NB4 (cell line): ENCODE results near the gene ELOVL1.

Experiments
- DNase-seq: peaks from one replicate; pipeline ENCODE4 v3.0.0; 2010; ENCODE audit warnings: low read depth
- H3K4me3 ChIP-seq: one replicate; pipeline ENCODE4 v1.5.1; 2011; ENCODE audit warnings: mild to moderate bottlenecking, low read depth, low read length, moderate library complexity
- MYC ChIP-seq: IDR thresholded peaks from 2 replicates; pipeline ENCODE4 v1.6.1; 2011; ENCODE audit warnings: low read depth, low read length
- POLR2A ChIP-seq: IDR thresholded peaks from 2 replicates; pipeline ENCODE4 v1.6.1; 2011; ENCODE audit warnings: mild to moderate bottlenecking; ENCODE audit not compliant: insufficient read length; ENCODE audit errors: extremely low read depth
- TF ChIP-seq, protein P1 (sequence below): IDR thresholded peaks from one replicate; pipeline ENCODE4 v1.5.1; 2012; ENCODE audit warnings: low read depth, low read length
- TF ChIP-seq, protein P2 (sequence below): IDR thresholded peaks from 2 replicates; pipeline ENCODE4 v1.6.1; 2011; ENCODE audit warnings: low read depth, low read length

Gene ELOVL1

GRCh38 chr1:43363283-43363934, 4.4 kb downstream of the ELOVL1 start:
- TF ChIP-seq POLR2A (no peak), MYC (no peak)
- TF ChIP-seq, protein P1, sequence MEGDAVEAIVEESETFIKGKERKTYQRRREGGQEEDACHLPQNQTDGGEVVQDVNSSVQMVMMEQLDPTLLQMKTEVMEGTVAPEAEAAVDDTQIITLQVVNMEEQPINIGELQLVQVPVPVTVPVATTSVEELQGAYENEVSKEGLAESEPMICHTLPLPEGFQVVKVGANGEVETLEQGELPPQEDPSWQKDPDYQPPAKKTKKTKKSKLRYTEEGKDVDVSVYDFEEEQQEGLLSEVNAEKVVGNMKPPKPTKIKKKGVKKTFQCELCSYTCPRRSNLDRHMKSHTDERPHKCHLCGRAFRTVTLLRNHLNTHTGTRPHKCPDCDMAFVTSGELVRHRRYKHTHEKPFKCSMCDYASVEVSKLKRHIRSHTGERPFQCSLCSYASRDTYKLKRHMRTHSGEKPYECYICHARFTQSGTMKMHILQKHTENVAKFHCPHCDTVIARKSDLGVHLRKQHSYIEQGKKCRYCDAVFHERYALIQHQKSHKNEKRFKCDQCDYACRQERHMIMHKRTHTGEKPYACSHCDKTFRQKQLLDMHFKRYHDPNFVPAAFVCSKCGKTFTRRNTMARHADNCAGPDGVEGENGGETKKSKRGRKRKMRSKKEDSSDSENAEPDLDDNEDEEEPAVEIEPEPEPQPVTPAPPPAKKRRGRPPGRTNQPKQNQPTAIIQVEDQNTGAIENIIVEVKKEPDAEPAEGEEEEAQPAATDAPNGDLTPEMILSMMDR = no peak
- TF ChIP-seq, protein P2, sequence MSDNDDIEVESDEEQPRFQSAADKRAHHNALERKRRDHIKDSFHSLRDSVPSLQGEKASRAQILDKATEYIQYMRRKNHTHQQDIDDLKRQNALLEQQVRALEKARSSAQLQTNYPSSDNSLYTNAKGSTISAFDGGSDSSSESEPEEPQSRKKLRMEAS = no peak
- DNase-seq = peak; percentile 64
- H3K4me3 ChIP-seq = no peak overlapping the region

GRCh38 chr1:43360616-43361015, 7.2 kb downstream of the ELOVL1 start:
- TF ChIP-seq MYC (no peak), POLR2A (no peak)
- TF ChIP-seq, protein P1 = no peak
- TF ChIP-seq, protein P2 = no peak
- H3K4me3 ChIP-seq = peak overlapping the region; percentile 77
- DNase-seq = no peak

GRCh38 chr1:43359696-43360095, 8.1 kb downstream of the ELOVL1 start:
- DNase-seq = peak; percentile 25
- peak overlapping the region; percentile 77 for H3K4me3 ChIP-seq
- TF ChIP-seq, protein P1 = no peak
- TF ChIP-seq MYC = no peak
- no peak for TF ChIP-seq POLR2A
- TF ChIP-seq, protein P2 = no peak

DNA sequence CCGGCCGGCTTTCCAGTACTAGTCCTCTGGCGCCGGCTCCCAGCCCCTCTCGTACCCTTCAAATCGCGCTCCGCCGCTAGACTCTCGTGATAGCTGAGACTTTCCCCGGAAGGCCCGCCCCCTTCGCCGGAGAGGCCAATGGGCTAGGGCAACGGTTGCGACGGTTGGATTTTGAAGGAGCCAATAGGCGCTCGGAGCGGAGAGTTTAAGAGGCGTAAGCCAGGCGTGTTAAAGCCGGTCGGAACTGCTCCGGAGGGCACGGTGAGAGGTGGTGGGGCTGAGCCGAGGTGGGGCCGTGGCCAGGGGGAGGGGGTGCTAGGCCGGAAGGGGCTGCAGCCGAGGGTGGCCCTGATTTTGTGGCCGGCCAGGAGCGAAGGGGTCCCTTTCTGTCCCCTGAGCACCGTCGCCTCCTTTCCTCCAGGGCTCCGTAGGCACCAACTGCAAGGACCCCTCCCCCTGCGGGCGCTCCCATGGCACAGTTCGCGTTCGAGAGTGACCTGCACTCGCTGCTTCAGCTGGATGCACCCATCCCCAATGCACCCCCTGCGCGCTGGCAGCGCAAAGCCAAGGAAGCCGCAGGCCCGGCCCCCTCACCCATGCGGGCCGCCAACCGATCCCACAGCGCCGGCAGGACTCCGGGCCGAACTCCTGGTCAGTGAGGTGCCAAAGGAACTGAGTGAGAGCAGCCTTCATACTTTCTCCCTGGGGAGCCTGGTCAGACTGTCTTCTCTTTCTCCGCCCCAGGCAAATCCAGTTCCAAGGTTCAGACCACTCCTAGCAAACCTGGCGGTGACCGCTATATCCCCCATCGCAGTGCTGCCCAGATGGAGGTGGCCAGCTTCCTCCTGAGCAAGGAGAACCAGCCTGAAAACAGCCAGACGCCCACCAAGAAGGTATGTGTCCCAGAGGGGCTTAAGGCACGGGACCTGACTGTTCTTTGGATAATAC, 8.8 kb downstream of the ELOVL1 start, which contains the start of gene CDC20:
Gene CDC20, plus strand, starts transcription at position 236 of the 948 bp plus-strand sequence. Its CDS starts 235 bp downstream, at position 471.
- peak within 1 kb of the TSS; percentile 91 for H3K4me3 ChIP-seq
- peak; percentile 97 for DNase-seq
- TF ChIP-seq, protein P1 = no peak
- TF ChIP-seq MYC (peak; percentile 60; the same call in 1 of the 2 replicates), POLR2A (peak; percentile 46)
- TF ChIP-seq, protein P2 = peak; percentile 81

- H3K4me3 ChIP-seq = peak overlapping the region; percentile 91
- TF ChIP-seq MYC (no peak), POLR2A (peak; percentile 61)
- TF ChIP-seq, protein P2 = no peak
- TF ChIP-seq, protein P1 = peak; percentile 52
- DNase-seq = peak; percentile 83
Observed at GRCh38 chr1:43358121-43358745, 9.6 kb downstream of the ELOVL1 start.
